ENCODE results near the gene HEMGN.
"Not testable (repeated sequence)": the region's sequence is repeated elsewhere in the genome, so short reads cannot be mapped to it uniquely, and the experiment has no call there.

Gene HEMGN

DNA sequence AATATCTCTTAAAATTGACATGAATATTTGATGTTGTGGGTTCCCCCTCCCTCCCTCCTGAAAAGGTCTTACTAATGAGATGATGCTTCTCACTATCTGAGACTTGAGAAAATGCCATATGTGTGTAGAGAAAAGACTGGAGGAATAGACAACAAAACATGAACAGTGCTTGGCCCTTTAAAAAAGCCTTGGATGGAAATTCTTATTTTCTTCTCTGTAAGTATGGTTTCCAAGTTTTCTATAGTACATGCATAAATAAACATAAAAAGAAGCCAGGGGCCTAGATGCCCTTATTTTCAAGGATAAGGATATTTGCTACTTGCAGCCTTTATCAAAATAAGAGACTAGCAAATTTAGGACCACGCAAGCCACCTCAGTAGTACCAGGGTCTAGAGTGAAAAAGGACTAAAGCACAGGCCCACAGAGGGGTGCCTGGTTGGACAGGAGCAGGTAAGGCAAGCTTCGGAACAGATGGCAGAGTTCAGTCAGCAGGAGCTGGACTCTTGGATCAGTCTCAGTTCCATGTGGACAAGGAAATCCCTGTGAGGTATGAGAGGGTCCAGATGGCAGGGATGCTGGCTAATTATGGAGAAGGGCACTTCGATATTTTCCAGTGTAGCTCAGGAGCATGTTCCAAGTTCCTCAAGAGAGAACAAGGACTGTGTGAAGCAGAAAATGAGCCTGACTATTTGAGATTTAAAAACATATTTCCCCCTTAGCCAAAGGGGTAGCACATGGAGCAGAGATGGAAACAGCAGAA is 40.6 kb upstream of the HEMGN start:
- Histone ChIP-seq H3K4me1 (peaks cover 11% of the 10 kb centered on the region), H3K4me3 (no peak overlapping the region), H3K9me3 (no peaks in the 10 kb centered on the region), H3K36me3 (replicated peaks) (no peaks in the 10 kb centered on the region; the same call in 1 of the 2 replicates), H3K27me3 (ENCODE audit: low read depth) (no peaks in the 10 kb centered on the region)
- no peak for DNase-seq (ENCODE audit: low spot score in 2 of 2)
- in situ Hi-C loops (cut with MboI; ENCODE audit: low sequenced_read_pairs): no loop called here

DNA sequence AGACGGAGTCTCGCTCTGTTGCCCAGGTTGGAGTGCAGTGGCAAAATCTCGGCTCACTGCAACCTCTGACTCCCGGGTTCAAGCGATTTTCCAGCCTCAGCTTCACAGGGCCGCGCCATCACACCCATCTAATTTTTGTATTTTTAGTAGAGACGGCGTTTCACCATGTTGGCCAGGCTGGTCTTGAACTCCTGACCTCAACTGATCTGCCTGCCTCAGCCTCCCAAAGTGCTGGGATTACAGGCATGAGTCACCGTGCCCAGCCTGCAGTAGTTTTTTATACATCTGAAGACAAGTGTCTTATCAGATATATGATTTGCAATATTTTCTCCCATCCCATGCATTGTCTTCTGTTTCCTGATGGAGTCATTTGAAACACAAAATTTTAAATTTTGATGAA is 38.7 kb upstream of the HEMGN start:
- H3K9me3 ChIP-seq; in situ Hi-C loops (cut with MboI; ENCODE audit: low sequenced_read_pairs); H3K4me1 ChIP-seq; DNase-seq (ENCODE audit: low spot score in 2 of 2); H3K4me3 ChIP-seq; H3K36me3 ChIP-seq (replicated peaks); H3K27me3 ChIP-seq (ENCODE audit: low read depth): not testable (repeated sequence)

DNA sequence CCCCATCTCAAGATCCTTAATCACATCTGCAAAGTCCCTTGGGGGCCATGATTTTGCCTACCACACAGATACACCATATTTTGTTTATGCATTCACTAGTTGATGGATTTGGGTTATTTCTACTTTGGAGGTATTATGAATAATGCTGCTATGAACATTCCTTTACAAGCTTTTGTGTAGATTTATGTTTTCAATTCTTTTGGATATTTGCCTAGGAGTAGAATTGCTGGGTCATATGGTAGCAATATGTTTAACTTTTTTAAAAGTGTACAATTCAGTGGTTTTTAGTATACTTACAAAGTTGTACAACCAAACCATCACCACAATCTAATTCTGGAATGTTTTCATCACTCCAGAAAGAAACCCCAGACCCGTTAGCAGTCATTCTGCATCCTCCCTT is 37.4 kb upstream of the HEMGN start:
- no peak for DNase-seq (ENCODE audit: low spot score in 2 of 2)
- peaks cover 5% of the 10 kb centered on the region; the same call in 1 of the 2 replicates for H3K27me3 ChIP-seq (ENCODE audit: low read depth)

DNA sequence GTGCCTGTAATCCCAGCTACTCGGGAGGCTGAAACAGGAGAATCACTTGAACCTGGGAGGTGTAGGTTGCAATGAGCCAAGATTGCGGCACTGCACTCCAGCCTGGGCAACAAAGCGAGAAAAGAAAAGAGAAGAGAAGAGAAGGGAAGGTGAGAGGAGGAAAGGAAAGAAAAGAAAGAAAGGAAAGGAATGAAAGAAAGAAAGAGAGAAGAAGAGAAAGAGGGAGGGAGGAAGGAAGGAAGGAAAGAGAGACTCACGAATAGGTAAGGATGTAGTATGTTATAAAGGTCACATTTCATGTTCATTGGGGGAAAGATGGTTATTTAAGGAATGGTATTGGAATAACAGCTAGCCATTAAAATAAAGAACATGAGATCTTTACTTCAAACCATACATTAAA is 34.8 kb upstream of the HEMGN start:
- no peak for DNase-seq (ENCODE audit: low spot score in 2 of 2)
- in situ Hi-C loops (cut with MboI; ENCODE audit: low sequenced_read_pairs): no loop called here
- Histone ChIP-seq H3K4me3 (no peak overlapping the region), H3K36me3 (replicated peaks) (no peaks in the 10 kb centered on the region), H3K9me3 (no peaks in the 10 kb centered on the region), H3K27me3 (ENCODE audit: low read depth) (peaks cover 5% of the 10 kb centered on the region; the same call in 1 of the 2 replicates), H3K4me1 (no peaks in the 10 kb centered on the region)

More for the DNA sequence above, 37.4 kb upstream of the HEMGN start:
- in situ Hi-C loops (cut with MboI; ENCODE audit: low sequenced_read_pairs): no loop called here
- no peaks in the 10 kb centered on the region for H3K9me3 ChIP-seq
- no peaks in the 10 kb centered on the region for H3K4me1 ChIP-seq
- no peak overlapping the region for H3K4me3 ChIP-seq
- H3K36me3 ChIP-seq (replicated peaks): no peaks in the 10 kb centered on the region

DNA sequence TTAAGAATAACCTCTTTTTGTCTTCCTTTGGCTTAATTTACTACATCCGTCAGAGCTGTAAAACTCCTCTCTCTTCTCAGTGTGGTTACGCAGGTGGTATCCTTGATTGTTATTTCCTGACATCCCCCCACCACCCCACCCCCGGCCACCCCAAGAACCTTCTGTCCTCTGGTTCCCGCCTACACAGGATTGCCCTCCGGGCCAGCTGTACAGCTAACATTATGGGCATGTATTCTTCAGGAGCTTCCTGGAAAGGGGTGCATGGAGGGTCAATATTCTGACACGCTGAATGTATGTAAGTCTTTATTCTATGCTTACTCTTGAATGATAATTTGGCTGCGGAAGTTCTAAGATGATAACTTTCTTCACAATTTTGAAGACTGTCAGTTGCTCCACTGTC is 32.2 kb upstream of the HEMGN start:
- DNase-seq (ENCODE audit: low spot score in 2 of 2): no peak
- peaks cover 5% of the 10 kb centered on the region; the same call in 1 of the 2 replicates for H3K27me3 ChIP-seq (ENCODE audit: low read depth)
- in situ Hi-C loops (cut with MboI; ENCODE audit: low sequenced_read_pairs): no loop called here

DNA sequence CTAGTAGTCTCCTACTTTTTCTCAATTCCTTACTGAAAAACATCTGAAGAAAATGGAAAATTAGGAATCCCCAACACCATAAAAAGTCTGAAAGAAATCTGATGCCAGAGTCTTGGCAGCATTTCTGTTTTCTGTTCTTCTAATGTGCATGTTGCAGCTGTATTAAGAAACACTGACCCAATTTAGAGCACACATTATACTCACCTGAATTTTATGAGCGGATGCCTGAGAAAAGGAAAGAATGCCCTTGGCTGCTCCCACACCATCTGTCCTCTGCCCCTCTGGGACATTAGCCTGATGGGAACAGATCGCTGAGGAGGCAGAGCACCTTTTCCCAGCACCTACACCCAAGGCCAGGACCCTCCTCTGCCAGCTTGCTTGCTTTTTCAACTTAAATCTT is 31.0 kb upstream of the HEMGN start:
- H3K27me3 ChIP-seq (ENCODE audit: low read depth): peaks cover 5% of the 10 kb centered on the region; the same call in 1 of the 2 replicates
- H3K9me3 ChIP-seq: no peaks in the 10 kb centered on the region
- no peak for DNase-seq (ENCODE audit: low spot score in 2 of 2)
- no peaks in the 10 kb centered on the region for H3K36me3 ChIP-seq (replicated peaks)
- H3K4me1 ChIP-seq: no peaks in the 10 kb centered on the region
- no peak overlapping the region for H3K4me3 ChIP-seq
- in situ Hi-C loops (cut with MboI; ENCODE audit: low sequenced_read_pairs): no loop called here

More for the DNA sequence above, 32.2 kb upstream of the HEMGN start:
- Histone ChIP-seq H3K4me1 (no peaks in the 10 kb centered on the region), H3K9me3 (no peaks in the 10 kb centered on the region), H3K4me3 (no peak overlapping the region), H3K36me3 (replicated peaks) (no peaks in the 10 kb centered on the region)

DNA sequence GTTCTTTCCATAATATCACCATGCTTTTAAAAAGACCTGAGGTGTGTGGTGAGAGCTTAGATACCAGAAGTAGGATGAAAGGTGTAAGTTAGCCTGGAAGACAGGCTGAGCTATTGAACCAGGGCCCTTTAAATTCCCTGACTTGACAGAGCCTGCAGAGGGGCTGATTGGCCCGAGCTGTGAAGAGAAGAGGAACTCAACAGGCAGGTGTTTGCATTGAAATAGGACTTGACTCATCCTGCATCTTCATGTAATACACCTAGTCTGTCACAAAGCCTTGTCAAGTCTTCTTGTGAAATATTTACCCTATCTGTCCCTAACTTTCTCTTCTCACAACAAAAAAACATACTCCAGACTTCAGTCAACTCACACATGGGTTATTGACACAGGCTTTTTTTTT is 28.5 kb upstream of the HEMGN start:
- in situ Hi-C loops (cut with MboI; ENCODE audit: low sequenced_read_pairs): no loop called here
- no peak for DNase-seq (ENCODE audit: low spot score in 2 of 2)

DNA sequence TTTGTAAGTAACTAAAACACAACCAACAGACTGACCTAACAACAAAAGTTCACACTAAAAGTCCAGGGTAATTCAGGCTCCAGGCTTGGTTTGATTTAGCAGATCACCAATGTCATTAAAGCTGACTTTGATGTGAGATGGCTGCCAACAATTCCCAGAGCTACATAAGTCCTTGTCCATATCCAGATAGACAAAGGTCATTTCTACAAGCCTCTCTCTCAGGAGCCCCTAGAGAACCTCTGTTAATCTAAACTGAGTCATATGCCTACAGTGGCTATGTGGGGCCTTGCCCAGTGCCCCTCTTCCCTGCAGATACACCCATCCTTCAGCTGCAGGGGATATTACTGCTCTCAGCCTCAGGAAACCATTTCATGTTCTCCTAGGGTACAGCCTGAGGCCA is 26.9 kb upstream of the HEMGN start:
- in situ Hi-C loops (cut with MboI; ENCODE audit: low sequenced_read_pairs): no loop called here
- no peaks in the 10 kb centered on the region for H3K27me3 ChIP-seq (ENCODE audit: low read depth)

More for the DNA sequence above, 28.5 kb upstream of the HEMGN start:
- no peaks in the 10 kb centered on the region for H3K27me3 ChIP-seq (ENCODE audit: low read depth)
- peaks cover 12% of the 10 kb centered on the region for H3K4me1 ChIP-seq
- H3K9me3 ChIP-seq: no peaks in the 10 kb centered on the region
- H3K36me3 ChIP-seq (replicated peaks): no peaks in the 10 kb centered on the region
- no peak overlapping the region for H3K4me3 ChIP-seq

DNA sequence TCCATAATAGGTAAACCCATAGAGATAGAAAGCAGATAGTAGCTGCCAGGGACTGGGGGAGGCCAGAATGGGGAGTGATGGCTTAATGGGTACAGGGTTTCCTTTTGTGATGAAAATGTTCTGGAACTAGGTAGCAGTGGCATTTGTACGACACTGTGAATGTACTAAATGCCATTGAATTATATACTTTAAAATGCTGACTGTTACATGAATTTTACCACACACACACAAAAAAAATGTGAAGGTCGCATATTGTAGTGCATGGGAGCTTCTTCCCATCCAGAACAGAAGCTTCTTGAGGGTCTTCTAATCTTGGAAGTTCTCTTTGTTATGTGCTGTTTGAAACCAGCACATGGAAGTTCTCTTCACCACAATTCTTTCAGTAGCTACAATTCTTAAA is 25.3 kb upstream of the HEMGN start:
- no peak for DNase-seq (ENCODE audit: low spot score in 2 of 2)
- H3K27me3 ChIP-seq (ENCODE audit: low read depth): no peaks in the 10 kb centered on the region
- no peaks in the 10 kb centered on the region for H3K9me3 ChIP-seq
- H3K4me1 ChIP-seq: peaks cover 14% of the 10 kb centered on the region
- H3K4me3 ChIP-seq: no peak overlapping the region
- no peaks in the 10 kb centered on the region for H3K36me3 ChIP-seq (replicated peaks)
- in situ Hi-C loops (cut with MboI; ENCODE audit: low sequenced_read_pairs): no loop called here

More for the DNA sequence above, 26.9 kb upstream of the HEMGN start:
- H3K36me3 ChIP-seq (replicated peaks): no peaks in the 10 kb centered on the region
- peaks cover 14% of the 10 kb centered on the region for H3K4me1 ChIP-seq
- H3K9me3 ChIP-seq: no peaks in the 10 kb centered on the region
- H3K4me3 ChIP-seq: no peak overlapping the region
- DNase-seq (ENCODE audit: low spot score in 2 of 2): no peak

DNA sequence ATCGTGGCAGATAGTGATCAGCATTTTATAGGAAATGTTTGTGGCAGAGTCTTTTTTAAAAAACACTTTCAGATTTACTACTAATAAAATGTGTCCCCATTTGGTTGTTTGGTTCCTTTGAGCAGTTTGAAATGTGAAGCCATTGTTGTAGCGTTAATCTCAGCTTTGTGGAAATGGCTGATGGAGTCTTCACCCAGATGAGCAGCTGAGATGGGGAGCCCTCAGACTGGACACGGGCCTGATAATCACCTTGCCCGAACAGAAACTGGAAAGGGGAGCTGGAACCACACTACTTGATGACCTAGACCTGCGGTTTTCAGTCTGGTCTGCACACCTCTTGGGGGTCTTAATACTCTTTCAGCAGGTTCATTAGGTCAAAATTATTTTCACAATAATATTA is 24.6 kb upstream of the HEMGN start:
- peaks cover 14% of the 10 kb centered on the region for H3K4me1 ChIP-seq
- peak in 1 of 2 experiments; percentile 26 for DNase-seq (ENCODE audit: low spot score in 2 of 2)
- no peak overlapping the region for H3K4me3 ChIP-seq
- no peaks in the 10 kb centered on the region for H3K27me3 ChIP-seq (ENCODE audit: low read depth)
- in situ Hi-C loops (cut with MboI; ENCODE audit: low sequenced_read_pairs): no loop called here
- H3K36me3 ChIP-seq (replicated peaks): no peaks in the 10 kb centered on the region
- no peaks in the 10 kb centered on the region for H3K9me3 ChIP-seq

DNA sequence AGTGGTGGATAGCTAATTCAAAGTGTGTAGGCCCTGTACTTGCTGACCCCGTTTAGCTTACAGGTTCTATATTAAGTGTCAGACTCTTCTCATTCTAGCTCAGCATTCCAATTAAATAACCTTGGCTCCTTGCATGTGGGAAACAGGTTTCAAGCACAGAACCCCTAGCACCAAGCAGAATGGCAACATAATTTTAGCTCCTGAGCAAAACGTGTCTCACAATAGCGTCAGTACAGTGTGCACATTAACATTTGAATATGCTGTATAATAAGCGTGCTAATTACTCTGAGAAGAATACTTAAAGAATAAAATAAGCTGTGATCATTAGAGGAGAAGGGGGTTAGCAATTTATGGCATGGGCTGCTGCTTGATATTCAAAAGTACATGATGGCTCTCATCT is 24.2 kb upstream of the HEMGN start:
- Histone ChIP-seq H3K36me3 (replicated peaks) (no peaks in the 10 kb centered on the region), H3K4me1 (peaks cover 14% of the 10 kb centered on the region), H3K27me3 (ENCODE audit: low read depth) (no peaks in the 10 kb centered on the region), H3K4me3 (no peak overlapping the region), H3K9me3 (no peaks in the 10 kb centered on the region)
- in situ Hi-C loops (cut with MboI; ENCODE audit: low sequenced_read_pairs): no loop called here
- DNase-seq (ENCODE audit: low spot score in 2 of 2): peak; percentile 48 to 85

DNA sequence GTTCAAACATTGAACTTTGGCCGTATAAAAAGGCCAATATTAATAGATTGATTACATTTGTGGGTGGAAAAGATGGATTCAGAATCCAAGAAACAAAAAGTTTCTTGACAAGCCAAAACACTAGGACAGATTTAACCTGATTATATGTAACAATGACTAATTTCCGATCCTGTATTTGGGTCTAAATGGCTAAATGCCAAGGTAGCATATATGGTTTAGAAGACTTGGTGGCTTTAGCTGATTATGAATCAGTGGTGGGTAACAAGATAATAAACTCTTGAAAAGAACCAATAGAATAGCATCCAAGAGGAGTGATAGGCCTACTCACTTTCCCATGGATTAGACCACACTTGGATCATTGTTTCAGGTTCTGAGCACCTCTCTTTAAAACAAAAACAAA is 23.4 kb upstream of the HEMGN start:
- Histone ChIP-seq H3K4me1 (peaks cover 14% of the 10 kb centered on the region), H3K9me3 (no peaks in the 10 kb centered on the region), H3K27me3 (ENCODE audit: low read depth) (no peaks in the 10 kb centered on the region), H3K36me3 (replicated peaks) (no peaks in the 10 kb centered on the region), H3K4me3 (no peak overlapping the region)
- in situ Hi-C loops (cut with MboI; ENCODE audit: low sequenced_read_pairs): no loop called here
- no peak for DNase-seq (ENCODE audit: low spot score in 2 of 2)

DNA sequence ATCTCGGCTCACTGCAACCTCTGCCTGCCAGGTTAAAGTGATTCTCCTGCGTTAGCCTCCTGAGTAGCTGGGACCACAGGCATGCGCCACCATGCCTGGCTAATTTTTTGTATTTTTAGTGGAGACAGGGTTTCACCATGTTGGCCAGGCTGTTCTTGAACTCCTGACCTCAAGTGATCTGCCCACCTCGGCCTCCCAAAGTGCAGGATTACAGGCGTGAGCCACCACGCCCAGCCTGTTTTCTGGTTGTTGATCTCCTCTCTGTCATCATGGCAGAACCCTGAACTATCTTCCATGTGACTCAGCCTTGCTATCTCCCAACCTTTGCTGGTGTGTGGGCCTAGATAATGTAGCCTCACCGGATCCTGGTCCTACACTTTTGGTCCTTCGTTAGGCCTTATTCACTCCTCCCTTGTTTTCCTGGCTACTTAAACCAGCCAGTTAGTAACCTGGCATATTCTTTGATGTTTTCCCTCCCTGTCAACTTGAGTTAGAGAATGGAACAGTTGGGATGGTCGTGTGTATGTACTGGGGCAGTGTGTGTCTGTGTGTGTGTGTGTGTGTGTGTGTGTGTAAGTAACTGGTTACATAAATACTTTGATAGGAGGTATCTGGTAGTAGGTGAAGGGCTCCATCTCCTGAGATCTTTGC is 22.8 kb upstream of the HEMGN start:
- H3K27me3 ChIP-seq (ENCODE audit: low read depth): not testable (repeated sequence)

DNA sequence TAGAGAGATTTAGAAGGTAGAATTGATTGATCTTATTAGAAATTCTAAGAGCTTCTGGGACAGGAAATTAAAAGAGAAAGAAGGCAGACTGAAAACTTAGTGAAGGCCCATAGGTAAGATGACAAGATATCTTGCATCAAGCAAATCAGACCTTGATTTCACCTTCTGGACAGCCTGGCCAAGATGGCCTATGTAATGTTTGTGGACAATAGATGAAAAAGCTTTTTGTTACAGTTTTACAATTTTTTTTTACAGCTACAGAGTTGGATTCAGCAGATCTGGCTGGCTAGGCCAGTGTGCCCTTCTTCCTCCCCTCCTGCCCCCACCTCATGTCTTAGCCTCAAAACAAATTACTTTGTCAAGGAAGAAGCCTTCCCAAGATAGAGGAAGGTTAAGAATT is 21.6 kb upstream of the HEMGN start:
- Histone ChIP-seq H3K4me3 (no peak overlapping the region), H3K4me1 (peaks cover 14% of the 10 kb centered on the region), H3K36me3 (replicated peaks) (no peaks in the 10 kb centered on the region), H3K9me3 (no peaks in the 10 kb centered on the region), H3K27me3 (ENCODE audit: low read depth) (no peaks in the 10 kb centered on the region)
- in situ Hi-C loops (cut with MboI; ENCODE audit: low sequenced_read_pairs): no loop called here
- no peak for DNase-seq (ENCODE audit: low spot score in 2 of 2)

More for the DNA sequence above, 22.8 kb upstream of the HEMGN start:
- in situ Hi-C loops (cut with MboI; ENCODE audit: low sequenced_read_pairs); DNase-seq (ENCODE audit: low spot score in 2 of 2); H3K9me3 ChIP-seq; H3K4me3 ChIP-seq; H3K36me3 ChIP-seq (replicated peaks): not testable (repeated sequence)
- H3K4me1 ChIP-seq: peaks cover 14% of the 10 kb centered on the region

All from HAP-1 (cell line).